GM18508 (cell line): ENCODE results near the gene CFAP68.
"Not testable (repeated sequence)": the region's sequence is repeated elsewhere in the genome, so short reads cannot be mapped to it uniquely, and the experiment has no call there.

ENCODE experiments used
- ATAC-seq: cut with Tn5 transposase; IDR thresholded peaks from one replicate; pipeline ENCODE4 v1.9.1; 2021; ENCODE audit warnings: moderate number of reproducible peaks; ENCODE audit not compliant: insufficient read depth, unreplicated experiment

The CFAP68 gene

GRCh38 chr11:111916768-111917167 is 37.4 kb downstream of the CFAP68 start:
- ATAC-seq, result no peak

GRCh38 chr11:111917312-111917711 is 38.0 kb downstream of the CFAP68 start:
- ATAC-seq, result no peak

DNA sequence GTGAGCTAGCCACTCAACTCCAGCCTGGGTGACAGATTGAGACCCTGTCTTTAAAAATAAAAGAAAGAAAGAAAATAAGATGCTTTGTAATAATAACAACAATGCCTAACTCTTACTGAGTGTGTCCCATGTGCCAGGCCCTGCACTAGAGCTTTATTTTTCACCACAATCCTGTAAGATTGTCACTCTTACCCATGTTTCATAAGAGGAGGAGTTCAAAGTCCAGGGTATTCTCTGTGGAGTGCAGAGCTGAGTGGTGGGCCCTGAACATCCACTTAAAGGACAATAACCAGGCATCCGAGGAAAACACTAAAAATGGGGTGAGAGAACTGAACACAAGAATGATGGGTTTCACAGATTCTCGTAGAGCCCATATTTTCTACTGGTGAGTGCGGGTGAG is 38.4 kb downstream of the CFAP68 start:
- no peak for ATAC-seq

GRCh38 chr11:111918390-111919256 is 39.3 kb downstream of the CFAP68 start, which contains the start of gene C11orf52:
Gene C11orf52, plus strand, starts transcription at chr11:111918913. Its CDS starts 60 bp downstream, at chr11:111918973.
- ATAC-seq, result no peak

- no peak for ATAC-seq
These were observed 41.6 kb downstream of the CFAP68 start for GRCh38 chr11:111920908-111921307.

DNA sequence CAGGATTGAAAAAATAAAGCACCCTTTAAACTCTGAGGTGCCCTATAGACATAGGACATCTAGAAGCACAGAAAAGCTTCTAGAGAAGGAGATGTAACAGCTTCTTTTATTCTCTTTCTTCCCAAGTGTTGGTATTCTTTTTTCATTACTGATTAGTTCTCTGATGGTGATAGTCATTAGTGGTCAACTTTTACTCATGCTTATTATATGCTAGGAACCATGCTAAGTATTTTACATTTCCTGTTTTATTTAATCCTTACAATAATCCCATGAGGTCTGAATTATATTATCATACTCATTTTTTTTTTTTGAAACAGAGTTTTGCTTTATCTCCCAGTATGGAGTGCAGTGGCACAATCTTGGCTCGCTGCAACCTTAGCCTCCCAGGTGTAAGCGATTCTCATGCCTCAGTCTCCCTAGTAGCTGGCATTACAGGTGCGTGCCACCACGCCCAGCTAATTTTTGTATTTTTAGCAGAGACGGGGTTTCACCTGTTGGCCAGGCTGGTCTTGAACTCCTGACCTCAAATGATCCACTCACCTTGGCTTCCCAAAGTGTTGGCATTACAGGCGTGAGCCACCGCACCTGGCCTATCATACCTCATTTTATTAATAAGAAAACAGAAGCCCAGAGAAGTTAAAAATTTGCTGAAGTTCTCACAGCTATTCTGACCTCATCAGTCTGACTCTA is 42.3 kb downstream of the CFAP68 start:
- no peak for ATAC-seq

DNA sequence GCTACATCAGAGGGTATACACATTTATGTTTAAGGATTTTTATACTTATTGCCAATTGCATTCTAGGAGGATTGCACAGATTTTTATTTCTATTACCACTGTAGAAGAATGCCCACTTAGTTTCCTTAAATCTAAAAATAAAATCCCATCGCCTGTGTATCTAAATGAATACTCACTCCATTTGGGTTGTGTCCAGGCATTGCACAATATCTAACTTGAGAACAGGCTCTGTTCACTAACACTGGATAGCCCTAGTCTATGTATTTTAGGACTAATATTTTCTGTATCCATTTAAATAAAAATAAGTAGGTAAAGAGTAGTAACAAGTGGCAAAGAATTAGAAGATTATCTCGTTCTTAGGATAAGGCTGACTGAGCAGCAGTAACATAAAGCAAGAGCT is 43.5 kb downstream of the CFAP68 start:
- no peak for ATAC-seq

DNA sequence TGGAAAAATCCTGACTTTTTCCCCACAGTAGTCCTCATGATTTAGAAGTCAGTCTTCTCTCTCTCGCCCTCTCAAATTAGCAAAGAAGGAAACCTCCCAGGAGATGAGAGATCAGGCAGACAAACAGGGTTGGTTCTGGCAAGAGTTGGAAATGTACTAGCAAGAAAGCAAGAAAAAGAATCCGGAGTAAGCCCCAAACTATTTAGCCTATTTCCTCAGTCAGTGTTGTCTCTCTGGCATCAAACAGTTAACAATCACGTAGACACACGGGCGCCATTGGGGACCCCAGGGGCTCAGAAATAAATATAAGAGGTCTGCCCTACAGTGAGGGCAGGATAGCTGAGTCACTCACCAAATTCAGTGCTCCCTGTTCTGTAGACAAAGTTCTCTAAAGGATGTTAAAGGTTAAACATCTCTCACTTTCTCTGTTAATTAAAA is 44.0 kb downstream of the CFAP68 start:
- ATAC-seq, result no peak

- ATAC-seq, result no peak
These were observed 44.6 kb downstream of the CFAP68 start for GRCh38 chr11:111923951-111924350.

DNA sequence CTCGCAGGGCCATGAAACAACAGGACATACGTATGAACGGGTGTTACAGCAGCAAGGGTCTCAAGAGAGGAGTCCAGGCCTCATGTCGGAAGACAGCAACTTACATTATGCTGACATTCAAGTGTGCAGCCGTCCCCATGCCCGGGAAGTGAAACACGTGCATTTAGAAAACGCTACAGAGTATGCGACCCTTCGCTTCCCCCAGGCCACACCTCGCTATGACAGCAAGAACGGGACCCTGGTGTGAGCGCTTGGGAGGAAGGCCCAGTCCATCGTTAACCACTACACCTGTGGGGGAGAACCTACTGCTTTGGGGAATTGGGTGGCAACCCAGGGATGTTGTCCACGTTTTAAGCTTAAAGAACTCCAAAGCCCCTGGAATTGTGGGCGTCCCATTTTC is 46.6 kb downstream of the CFAP68 start:
- no peak for ATAC-seq

GRCh38 chr11:111926505-111927391 is 47.4 kb downstream of the CFAP68 start:
- ATAC-seq, result peak; percentile 75

DNA sequence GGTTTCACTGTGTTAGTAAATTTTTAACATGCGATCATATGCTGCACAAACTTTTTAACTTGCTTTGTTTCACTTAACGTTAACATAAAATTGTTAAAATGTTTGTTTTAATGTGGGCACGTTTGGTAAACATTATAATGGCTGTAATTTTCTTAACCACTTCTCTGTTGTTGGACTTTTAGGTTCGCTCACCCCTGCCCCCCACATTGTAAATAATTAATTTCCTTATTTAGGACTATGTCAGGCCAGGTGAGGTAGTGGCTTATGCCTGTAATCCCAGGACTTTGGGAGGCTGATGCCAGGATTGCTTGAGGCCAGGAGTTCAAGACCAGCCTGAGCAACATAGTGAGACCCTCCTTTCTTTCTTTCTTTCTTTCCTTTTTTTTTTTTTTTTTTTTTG is 51.1 kb downstream of the CFAP68 start:
- ATAC-seq, result no peak

DNA sequence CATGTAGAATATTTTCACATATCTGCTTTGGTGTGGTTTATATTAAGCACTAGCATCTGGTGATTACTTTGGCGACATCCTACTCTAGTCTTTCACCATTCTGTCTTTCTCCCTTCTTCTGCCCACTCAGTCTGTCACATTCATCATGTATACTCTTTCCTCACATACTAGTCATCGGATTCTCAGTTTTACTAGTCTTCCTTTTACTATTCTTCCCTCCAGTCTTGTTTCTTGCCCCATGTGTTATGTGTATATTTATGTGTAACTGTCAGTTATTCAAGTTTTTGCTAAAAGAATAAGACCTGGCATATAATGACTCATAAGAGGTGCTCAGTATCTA is 53.2 kb downstream of the CFAP68 start:
- no peak for ATAC-seq

- ATAC-seq, result not testable (repeated sequence)
These were observed 53.8 kb downstream of the CFAP68 start for GRCh38 chr11:111933176-111933575.

DNA sequence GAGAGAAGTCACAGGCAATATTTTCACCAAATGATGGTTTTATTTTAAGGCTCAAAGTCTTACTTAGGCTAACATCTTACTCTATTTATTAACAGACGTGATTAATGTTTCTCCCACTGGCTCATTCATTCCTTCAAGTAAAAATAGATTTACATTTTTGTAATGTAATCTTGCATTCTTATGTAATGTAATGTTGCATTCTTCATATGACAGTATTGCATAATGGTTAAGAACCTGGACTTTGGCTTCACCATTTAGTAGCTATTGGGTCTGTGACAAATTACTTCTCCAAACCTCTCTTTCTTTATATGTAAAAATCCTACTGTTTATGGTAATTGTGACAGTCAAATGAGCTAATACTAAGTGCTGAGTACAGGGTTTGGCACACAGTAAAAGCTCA is 54.5 kb downstream of the CFAP68 start:
- no peak for ATAC-seq

DNA sequence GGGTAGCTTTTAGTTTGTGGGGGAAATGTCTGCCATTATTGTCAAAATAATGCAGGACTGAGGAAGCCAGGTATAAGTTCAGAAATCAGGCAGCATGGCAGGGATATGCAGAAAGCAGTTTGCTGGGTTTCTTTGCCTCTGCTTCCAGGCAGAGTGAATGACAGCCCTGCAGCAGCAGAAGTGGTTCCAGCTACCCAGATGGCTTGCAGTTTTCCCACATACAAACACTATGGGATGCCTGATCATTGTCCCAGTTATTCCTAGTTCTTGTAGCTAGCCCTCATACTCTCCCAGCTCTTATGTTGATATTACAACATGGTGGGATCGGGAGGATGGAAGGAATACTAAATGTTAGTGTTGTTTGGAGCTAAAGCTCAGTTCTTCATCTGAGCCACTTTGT is 55.0 kb downstream of the CFAP68 start:
- no peak for ATAC-seq
